Upper lobe of left lung (tissue), 6 donors: ENCODE data around the gene ST8SIA6. TPM values are rescaled to one million over a fixed set of nuclear protein-coding genes. Genes with fewer than 3 reads are reported as not detected.
"Not testable (repeated sequence)": the region's sequence is repeated elsewhere in the genome, so short reads cannot be mapped to it uniquely, and the experiment has no call there.

Experiments used
- ATAC-seq, 2 donors: fragments of 200-7000 bp; cut with Tn5 transposase; one replicate each; pipeline ENCODE4 v1.9.1; 2022; ENCODE audit warnings: mild to moderate bottlenecking in 2 of 2, moderate library complexity in 2 of 2; ENCODE audit not compliant: low FRiP score in 2 of 2
- DNase-seq, 2 donors: peaks; one replicate each; pipeline ENCODE4 v3.0.0-alpha.2; 2019 to 2020
- H3K27ac ChIP-seq, 4 donors: fragments of 200-600 bp; sonication (generic); one replicate each; pipeline ENCODE4 v1.5.1; 2016 to 2019
- H3K27me3 ChIP-seq, 4 donors: fragments of 200-600 bp; sonication (generic); one replicate each; pipeline ENCODE4 v1.5.1; 2017 to 2019
- H3K36me3 ChIP-seq, 4 donors: fragments of 200-600 bp; sonication (generic); one replicate each; pipeline ENCODE4 v1.5.1; 2016 to 2019
- H3K4me1 ChIP-seq, 4 donors: fragments of 200-600 bp; sonication (generic); one replicate each; pipeline ENCODE4 v1.5.1; 2018 to 2019
- H3K4me3 ChIP-seq, 4 donors: fragments of 200-600 bp; sonication (generic); one replicate each; pipeline ENCODE4 v1.5.1; 2017 to 2019; ENCODE audit warnings: mild to moderate bottlenecking in 2 of 4, moderate library complexity in 1 of 4
- H3K9me3 ChIP-seq, 4 donors: fragments of 200-600 bp; sonication (generic); one replicate each; pipeline ENCODE4 v1.5.1; 2018 to 2019
- CTCF ChIP-seq, 6 experiments: fragments of 450-650 bp in 4 of 6; fragments of 200-600 bp in 2 of 6; sonication (generic) in 2 of 6; IDR thresholded peaks; one replicate each; pipeline ENCODE4 v1.5.1; 2016 to 2019; ENCODE audit warnings: antibody characterized with exemption in 6 of 6
- EP300 ChIP-seq, 4 donors: sonication (generic); formaldehyde crosslinking; IDR thresholded peaks; one replicate each; pipeline ENCODE4 v1.5.1; 2017; ENCODE audit warnings: antibody characterized with exemption in 4 of 4, control low read depth in 2 of 4
- POLR2A ChIP-seq, 4 donors: fragments of 450-650 bp; IDR thresholded peaks; one replicate each; pipeline ENCODE4 v1.5.1; 2016 to 2017; ENCODE audit warnings: antibody characterized with exemption in 4 of 4, mild to moderate bottlenecking in 2 of 4
- POLR2AphosphoS5 ChIP-seq, 2 donors: sonication (generic); formaldehyde crosslinking; IDR thresholded peaks; one replicate each; pipeline ENCODE4 v1.5.1; 2017; ENCODE audit warnings: antibody characterized with exemption in 2 of 2
- WGBS, 2 donors: methylation state at CpG; one replicate each; pipeline ENCODE4 v1.1.5; 2017 to 2018; 5-methylcytosine and 5-hydroxymethylcytosine counted together
- total RNA-seq, 6 donors: library from RNA; depleted of rRNA in 4 of 6; stranded (reverse); fragments of >200 nt in 4 of 6; gene quantifications; one replicate each; pipeline versions ENCODE4 v1.1.0 to v1.2.1, GENCODE V29; 2016 to 2021
- donor health status: DM: no; HTN: no; CAD: no; lungs with moderate emphysema.
- donor health status: DM: no; HTN: yes; CAD: no; lungs with severe emphysema.

ST8SIA6 gene
- 10 to 100 TPM in 1 of 6 donors, 1 to 10 TPM in 5; 5.5 to 12.6 (median 7.0) TPM for total RNA-seq

GRCh38 chr10:17454161-17455014 is at the start of gene ST8SIA6:
Gene ST8SIA6, minus strand, starts transcription at chr10:17454595. Its CDS starts 340 bp downstream, at chr10:17454255.
- 5 to 25% methylated on average over 6 to 43 of the region's 91 CpGs for WGBS, 2 donors
- Histone ChIP-seq H3K27me3 (peaks cover 0 to 14% (median 0%) of the 10 kb centered on the region in 4 donors), H3K4me1 (peaks cover 11 to 18% (median 16%) of the 10 kb centered on the region in 4 donors), H3K9me3 (peaks cover 2 to 9% (median 6%) of the 10 kb centered on the region in 4 donors), H3K4me3 (peak within 1 kb of the TSS; percentile 31 to 66 (median 54)), H3K27ac (peak within 1 kb of the TSS; percentile 70 to 85 (median 82)), H3K36me3 (peaks cover 0 to 5% (median 0%) of the 10 kb centered on the region in 4 donors)
- DNase-seq (peak; percentile 47 to 91), ATAC-seq (peak in 1 of 2 donors; percentile 76)
- TF ChIP-seq CTCF (IDR thresholded peaks at IDR 0.05) (peak in 1 of 6 experiments; percentile 7), POLR2A (IDR thresholded peaks at IDR 0.05) (peak in 1 of 4 donors; percentile 41), POLR2AphosphoS5 (IDR thresholded peaks at IDR 0.05) (no peak), EP300 (IDR thresholded peaks at IDR 0.05) (no peak)

GRCh38 chr10:17503795-17504194 is 49.4 kb upstream of the ST8SIA6 start:
- Histone ChIP-seq H3K4me1 (peaks cover 0 to 3% (median 2%) of the 10 kb centered on the region in 4 donors), H3K27ac (no peak overlapping the region), H3K9me3 (no peaks in the 10 kb centered on the region), H3K27me3 (no peaks in the 10 kb centered on the region), H3K36me3 (no peaks in the 10 kb centered on the region), H3K4me3 (no peak overlapping the region)
- ATAC-seq = no peak
- TF ChIP-seq EP300 (IDR thresholded peaks at IDR 0.05) (no peak), CTCF (IDR thresholded peaks at IDR 0.05) (no peak), POLR2A (IDR thresholded peaks at IDR 0.05) (no peak), POLR2AphosphoS5 (IDR thresholded peaks at IDR 0.05) (no peak)
- DNase-seq = no peak
- 73 to 74% methylated on average over 7 of the region's 7 CpGs for WGBS, 2 donors

GRCh38 chr10:17502814-17503213 is 48.4 kb upstream of the ST8SIA6 start:
- Histone ChIP-seq H3K9me3 (no peaks in the 10 kb centered on the region), H3K4me3 (no peak overlapping the region), H3K36me3 (no peaks in the 10 kb centered on the region), H3K4me1 (peaks cover 0 to 3% (median 0%) of the 10 kb centered on the region in 4 donors), H3K27ac (no peak overlapping the region), H3K27me3 (no peaks in the 10 kb centered on the region)
- ATAC-seq = no peak
- 80 to 85% methylated on average over 2 of the region's 2 CpGs for WGBS, 2 donors
- DNase-seq = no peak
- no peak for TF ChIP-seq CTCF (IDR thresholded peaks at IDR 0.05)
- no peak for TF ChIP-seq POLR2A (IDR thresholded peaks at IDR 0.05)
- no peak for TF ChIP-seq EP300 (IDR thresholded peaks at IDR 0.05)
- TF ChIP-seq POLR2AphosphoS5 (IDR thresholded peaks at IDR 0.05) = no peak

GRCh38 chr10:17499014-17499413 is 44.6 kb upstream of the ST8SIA6 start:
- DNase-seq, H3K4me1 ChIP-seq, ATAC-seq, H3K9me3 ChIP-seq, H3K36me3 ChIP-seq, H3K27me3 ChIP-seq, H3K27ac ChIP-seq, H3K4me3 ChIP-seq: not testable (repeated sequence)
- WGBS, 2 donors = 97 to 98% methylated on average over 5 of the region's 5 CpGs

GRCh38 chr10:17497446-17498030 is 43.1 kb upstream of the ST8SIA6 start:
- WGBS, 2 donors = 45 to 59% methylated on average over 6 of the region's 6 CpGs

More at GRCh38 chr10:17497446-17498030, 43.1 kb upstream of the ST8SIA6 start:
- no peaks in the 10 kb centered on the region for H3K9me3 ChIP-seq
- ATAC-seq = no peak
- no peaks in the 10 kb centered on the region for H3K36me3 ChIP-seq
- no peak for TF ChIP-seq POLR2AphosphoS5 (IDR thresholded peaks at IDR 0.05)
- TF ChIP-seq POLR2A (IDR thresholded peaks at IDR 0.05) = no peak
- no peak for TF ChIP-seq EP300 (IDR thresholded peaks at IDR 0.05)
- no peak for TF ChIP-seq CTCF (IDR thresholded peaks at IDR 0.05)
- no peak for DNase-seq
- no peak overlapping the region for H3K4me3 ChIP-seq
- no peaks in the 10 kb centered on the region for H3K4me1 ChIP-seq
- H3K27me3 ChIP-seq = no peaks in the 10 kb centered on the region
- no peak overlapping the region for H3K27ac ChIP-seq
